SU-DHL-6 (cell line): ENCODE measurements around the gene TNRC6B.

Source experiments
- H2AFZ ChIP-seq: fragments of 200-600 bp; sonication (generic); 2 replicates; pipeline ENCODE4 v1.6.1; 2014; ENCODE audit warnings: low read depth, mild to moderate bottlenecking, moderate library complexity, mixed read lengths, antibody characterized with exemption, low read length; ENCODE audit not compliant: severe bottlenecking
- H3F3A ChIP-seq: fragments of 200-600 bp; shearing (Covaris generic); 2 replicates; pipeline ENCODE4 v1.6.0; 2016; ENCODE audit warnings: antibody characterized with exemption, mild to moderate bottlenecking; ENCODE audit not compliant: insufficient read depth
- H3K27ac ChIP-seq: fragments of 200-600 bp; sonication (generic); 2 replicates; pipeline ENCODE4 v1.5.1; 2016; ENCODE audit warnings: low read depth, mild to moderate bottlenecking, low read length, moderate library complexity, mixed read lengths
- H3K27me3 ChIP-seq: fragments of 200-600 bp; sonication (generic), shearing (Covaris generic); 2 replicates; pipeline ENCODE4 v1.6.0; 2014; ENCODE audit warnings: mild to moderate bottlenecking, low read length
- H3K36me3 ChIP-seq: fragments of 200-600 bp; sonication (generic); 2 replicates; pipeline ENCODE4 v1.6.1; 2014; ENCODE audit warnings: mild to moderate bottlenecking, low read length, mixed read lengths
- H3K4me2 ChIP-seq: fragments of 300-600, 200-600 bp; shearing (Covaris generic), sonication (generic); 2 replicates; pipeline ENCODE4 v1.6.0; 2014; ENCODE audit warnings: low read length, low read depth, mild to moderate bottlenecking; ENCODE audit not compliant: poor library complexity, severe bottlenecking
- H3K4me3 ChIP-seq: fragments of 200-600 bp; sonication (generic); 2 replicates; pipeline ENCODE4 v1.5.1; 2014; ENCODE audit warnings: antibody characterized with exemption, low read length, mild to moderate bottlenecking, mixed read lengths; ENCODE audit not compliant: insufficient read depth, poor library complexity, severe bottlenecking
- H3K79me2 ChIP-seq: fragments of 200-600 bp; sonication (generic); 2 replicates; pipeline ENCODE4 v1.6.1; 2014; ENCODE audit warnings: mild to moderate bottlenecking, low read length, moderate library complexity; ENCODE audit not compliant: insufficient read depth
- H3K9ac ChIP-seq: fragments of 200-600 bp; sonication (generic); 2 replicates; pipeline ENCODE4 v1.7.0; 2014; ENCODE audit warnings: mild to moderate bottlenecking, low read length
- H3K9me2 ChIP-seq: fragments of 200-600 bp; sonication (generic); replicated peaks from 2 replicates; pipeline ENCODE4 v1.6.1; 2014; ENCODE audit warnings: low read length; ENCODE audit not compliant: insufficient read depth
- H3K9me3 ChIP-seq: fragments of 200-600 bp; sonication (generic); 2 replicates; pipeline ENCODE4 v1.6.1; 2014; ENCODE audit warnings: low read length, mixed read lengths; ENCODE audit not compliant: insufficient read depth
- H4K20me1 ChIP-seq: fragments of 200-600 bp; sonication (generic); 2 replicates; pipeline ENCODE4 v1.6.1; 2014; ENCODE audit warnings: low read depth, mild to moderate bottlenecking, antibody characterized with exemption, low read length, moderate library complexity, mixed read lengths
- EZH2phosphoT487 ChIP-seq: fragments of 200-600 bp; sonication (generic), shearing (Covaris generic); conservative IDR thresholded peaks from 2 replicates; pipeline ENCODE4 v1.6.1; 2018; ENCODE audit warnings: mild to moderate bottlenecking, antibody characterized with exemption, low read length, moderate library complexity, mixed read lengths
- TF ChIP-seq, protein P1 (sequence below): fragments of 200-600 bp; sonication (generic); IDR thresholded peaks from one replicate; pipeline ENCODE4 v1.5.1; 2017; ENCODE audit warnings: antibody characterized with exemption, mild to moderate bottlenecking, low read length, moderate library complexity; ENCODE audit not compliant: insufficient read depth, poor library complexity, severe bottlenecking

Gene TNRC6B

GRCh38 chr22:40256516-40256915 is 78.8 kb downstream of the TNRC6B start:
- no peaks in the 10 kb centered on the region for H3K9me2 ChIP-seq
- no peaks in the 10 kb centered on the region for H3K79me2 ChIP-seq
- H3K9me3 ChIP-seq: no peaks in the 10 kb centered on the region
- no peak overlapping the region for H3K27ac ChIP-seq
- H2AFZ ChIP-seq: no peak overlapping the region
- H4K20me1 ChIP-seq: no peaks in the 10 kb centered on the region
- H3K36me3 ChIP-seq: no peaks in the 10 kb centered on the region
- no peak overlapping the region for H3K4me3 ChIP-seq
- TF ChIP-seq, protein P1, sequence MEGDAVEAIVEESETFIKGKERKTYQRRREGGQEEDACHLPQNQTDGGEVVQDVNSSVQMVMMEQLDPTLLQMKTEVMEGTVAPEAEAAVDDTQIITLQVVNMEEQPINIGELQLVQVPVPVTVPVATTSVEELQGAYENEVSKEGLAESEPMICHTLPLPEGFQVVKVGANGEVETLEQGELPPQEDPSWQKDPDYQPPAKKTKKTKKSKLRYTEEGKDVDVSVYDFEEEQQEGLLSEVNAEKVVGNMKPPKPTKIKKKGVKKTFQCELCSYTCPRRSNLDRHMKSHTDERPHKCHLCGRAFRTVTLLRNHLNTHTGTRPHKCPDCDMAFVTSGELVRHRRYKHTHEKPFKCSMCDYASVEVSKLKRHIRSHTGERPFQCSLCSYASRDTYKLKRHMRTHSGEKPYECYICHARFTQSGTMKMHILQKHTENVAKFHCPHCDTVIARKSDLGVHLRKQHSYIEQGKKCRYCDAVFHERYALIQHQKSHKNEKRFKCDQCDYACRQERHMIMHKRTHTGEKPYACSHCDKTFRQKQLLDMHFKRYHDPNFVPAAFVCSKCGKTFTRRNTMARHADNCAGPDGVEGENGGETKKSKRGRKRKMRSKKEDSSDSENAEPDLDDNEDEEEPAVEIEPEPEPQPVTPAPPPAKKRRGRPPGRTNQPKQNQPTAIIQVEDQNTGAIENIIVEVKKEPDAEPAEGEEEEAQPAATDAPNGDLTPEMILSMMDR: no peak
- no peak for TF ChIP-seq EZH2phosphoT487
- H3K4me2 ChIP-seq: no peak overlapping the region
- H3K27me3 ChIP-seq: no peaks in the 10 kb centered on the region
- no peak overlapping the region for H3K9ac ChIP-seq
- no peaks in the 10 kb centered on the region for H3F3A ChIP-seq

GRCh38 chr22:40258017-40258416 is 80.3 kb downstream of the TNRC6B start:
- H3K27ac ChIP-seq: no peak overlapping the region
- no peak overlapping the region for H3K9ac ChIP-seq
- no peaks in the 10 kb centered on the region for H3F3A ChIP-seq
- no peaks in the 10 kb centered on the region for H4K20me1 ChIP-seq
- no peaks in the 10 kb centered on the region for H3K79me2 ChIP-seq
- H3K27me3 ChIP-seq: no peaks in the 10 kb centered on the region
- H3K9me2 ChIP-seq: no peaks in the 10 kb centered on the region
- TF ChIP-seq EZH2phosphoT487: no peak
- TF ChIP-seq, protein P1: no peak
- H3K4me2 ChIP-seq: no peak overlapping the region
- H3K9me3 ChIP-seq: no peaks in the 10 kb centered on the region
- H3K4me3 ChIP-seq: no peak overlapping the region
- peaks cover 2% of the 10 kb centered on the region; the same call in 1 of the 2 replicates for H3K36me3 ChIP-seq
- no peak overlapping the region for H2AFZ ChIP-seq

- Histone ChIP-seq H3K4me2 (no peak overlapping the region), H4K20me1 (no peaks in the 10 kb centered on the region), H3K36me3 (peaks cover 2% of the 10 kb centered on the region; the same call in 1 of the 2 replicates)
Observed at GRCh38 chr22:40258501-40258915, 80.8 kb downstream of the TNRC6B start.

More at GRCh38 chr22:40258501-40258915, 80.8 kb downstream of the TNRC6B start:
- Histone ChIP-seq H3K27me3 (no peaks in the 10 kb centered on the region), H3K9ac (no peak overlapping the region), H3K4me3 (no peak overlapping the region), H3K27ac (no peak overlapping the region), H3K9me3 (no peaks in the 10 kb centered on the region), H2AFZ (no peak overlapping the region), H3F3A (no peaks in the 10 kb centered on the region), H3K79me2 (no peaks in the 10 kb centered on the region), H3K9me2 (no peaks in the 10 kb centered on the region)
- TF ChIP-seq, protein P1: no peak
- no peak for TF ChIP-seq EZH2phosphoT487
